GM19099 (cell line): Measurements from ENCODE around the gene METTL9.

Experiments
- POLR2A ChIP-seq: IDR thresholded peaks from 3 replicates; pipeline ENCODE4 v1.6.1; 2011; ENCODE audit warnings: low read depth; ENCODE audit not compliant: insufficient read length; ENCODE audit errors: extremely low read depth

Gene METTL9

GRCh38 chr16:21613781-21614180 lies 14.4 kb downstream of the METTL9 start:
- TF ChIP-seq POLR2A = no peak

GRCh38 chr16:21614896-21615295 lies 15.5 kb downstream of the METTL9 start:
- TF ChIP-seq POLR2A = no peak

GRCh38 chr16:21617607-21618006 lies 18.2 kb downstream of the METTL9 start:
- no peak for TF ChIP-seq POLR2A

GRCh38 chr16:21618281-21618680 lies 18.9 kb downstream of the METTL9 start:
- TF ChIP-seq POLR2A = no peak

GRCh38 chr16:21619765-21620425 lies 20.5 kb downstream of the METTL9 start:
- no peak for TF ChIP-seq POLR2A

- TF ChIP-seq POLR2A = no peak
These were observed 21.2 kb downstream of the METTL9 start for GRCh38 chr16:21620592-21620991.

- TF ChIP-seq POLR2A = no peak
These were observed 23.2 kb downstream of the METTL9 start for GRCh38 chr16:21622545-21622944.

- no peak for TF ChIP-seq POLR2A
These were observed 25.6 kb downstream of the METTL9 start for GRCh38 chr16:21625026-21625425.

GRCh38 chr16:21626659-21627277 lies 27.4 kb downstream of the METTL9 start:
- TF ChIP-seq POLR2A = no peak

- no peak for TF ChIP-seq POLR2A
These were observed 28.8 kb downstream of the METTL9 start for GRCh38 chr16:21628121-21628726.

GRCh38 chr16:21628772-21629171 lies 29.4 kb downstream of the METTL9 start:
- TF ChIP-seq POLR2A = no peak

- TF ChIP-seq POLR2A = no peak
These were observed 34.8 kb downstream of the METTL9 start for GRCh38 chr16:21634216-21634615.

- TF ChIP-seq POLR2A = no peak
These were observed 37.9 kb downstream of the METTL9 start for GRCh38 chr16:21637032-21637968.

- TF ChIP-seq POLR2A = no peak
These were observed 39.2 kb downstream of the METTL9 start for GRCh38 chr16:21638573-21638975.

- TF ChIP-seq POLR2A = no peak
These were observed 40.1 kb downstream of the METTL9 start for GRCh38 chr16:21639493-21639892.

- TF ChIP-seq POLR2A = no peak
These were observed 42.5 kb downstream of the METTL9 start for GRCh38 chr16:21641916-21642315.

GRCh38 chr16:21642861-21643260 lies 43.5 kb downstream of the METTL9 start:
- no peak for TF ChIP-seq POLR2A
